Lung (tissue), 12 donors: ENCODE results near the gene POLL. TPM values are rescaled to one million over a fixed set of nuclear protein-coding genes. Genes with fewer than 3 reads are reported as not detected.

Source experiments
- ATAC-seq: fragments of 200-7000 bp; cut with Tn5 transposase; one replicate; pipeline ENCODE4 v1.9.1; 2020; ENCODE audit warnings: moderate number of reproducible peaks; ENCODE audit not compliant: insufficient read depth, low FRiP score
- DNase-seq, 3 donors: peaks; one replicate each; pipeline ENCODE4 v3.0.0-alpha.2; 2013 to 2017
- H3K27ac ChIP-seq, 2 donors: one replicate each; pipeline ENCODE4 v1.5.1; 2013; ENCODE audit warnings: mild to moderate bottlenecking in 2 of 2, moderate library complexity in 2 of 2, control low read depth in 1 of 2, inconsistent platforms in 1 of 2, low read depth in 1 of 2, low read length in 1 of 2
- H3K27me3 ChIP-seq, 3 donors: one replicate each; pipeline ENCODE4 v1.5.1; 2013; ENCODE audit warnings: low read length in 2 of 3; ENCODE audit not compliant: control insufficient read depth in 3 of 3, insufficient read depth in 3 of 3
- H3K36me3 ChIP-seq, 4 donors: one replicate each; pipeline ENCODE4 v1.5.1; 2013; ENCODE audit warnings: low read length in 4 of 4, mild to moderate bottlenecking in 1 of 4, moderate library complexity in 1 of 4; ENCODE audit not compliant: control insufficient read depth in 4 of 4, insufficient read depth in 4 of 4
- H3K4me1 ChIP-seq, 5 donors: one replicate each; pipeline ENCODE4 v1.5.1; 2013; ENCODE audit warnings: low read length in 5 of 5, mild to moderate bottlenecking in 2 of 5, moderate library complexity in 1 of 5; ENCODE audit not compliant: control insufficient read depth in 5 of 5, insufficient read depth in 5 of 5
- H3K4me3 ChIP-seq: one replicate; pipeline ENCODE4 v1.5.1; 2013; ENCODE audit warnings: mild to moderate bottlenecking, control low read depth, moderate library complexity
- H3K9ac ChIP-seq, 2 donors: one replicate each; pipeline ENCODE4 v1.5.1; 2013; ENCODE audit warnings: low read length in 2 of 2, control low read depth in 1 of 2; ENCODE audit not compliant: insufficient read depth in 1 of 2
- H3K9me3 ChIP-seq, 4 donors: one replicate each; pipeline ENCODE4 v1.5.1; 2013; ENCODE audit warnings: low read length in 3 of 4, mild to moderate bottlenecking in 1 of 4, moderate library complexity in 1 of 4; ENCODE audit not compliant: control insufficient read depth in 4 of 4, insufficient read depth in 3 of 4
- WGBS, 2 donors: extraction: QIAGEN DNeasy Blood & Tissue Kit; methylation state at CpG; one replicate each; pipeline ENCODE4 v1.1.7; 2013; 5-methylcytosine and 5-hydroxymethylcytosine counted together
- polyA plus RNA-seq, 2 donors: library from polyadenylated mRNA; stranded (reverse); fragments of 200-250 nt; gene quantifications; one replicate each; pipeline ENCODE4 v1.2.1, GENCODE V29; 2013
- total RNA-seq, 2 donors: library from RNA; depleted of rRNA in 1 of 2; stranded (reverse); fragments of >200 nt in 1 of 2; gene quantifications; one replicate each; pipeline ENCODE4 v1.2.1, GENCODE V29; 2014 to 2021
- TF ChIP-seq, protein P1 (sequence below): IDR thresholded peaks from 2 replicates; pipeline ENCODE4 v1.5.1; 2012; ENCODE audit warnings: mild to moderate bottlenecking; ENCODE audit errors: control extremely low read depth, extremely low read depth
- donor health status: control.
- donor health status: control.
- donor health status: Bipolar disorder and iron deficiency.
- donor health status: healthy.
- donor health status: DM: yes; HTN: yes; CAD: no.

The POLL gene
- total and polyA plus RNA-seq, 4 donors = 16.6 to 26.9 (median 25.0) TPM

DNA sequence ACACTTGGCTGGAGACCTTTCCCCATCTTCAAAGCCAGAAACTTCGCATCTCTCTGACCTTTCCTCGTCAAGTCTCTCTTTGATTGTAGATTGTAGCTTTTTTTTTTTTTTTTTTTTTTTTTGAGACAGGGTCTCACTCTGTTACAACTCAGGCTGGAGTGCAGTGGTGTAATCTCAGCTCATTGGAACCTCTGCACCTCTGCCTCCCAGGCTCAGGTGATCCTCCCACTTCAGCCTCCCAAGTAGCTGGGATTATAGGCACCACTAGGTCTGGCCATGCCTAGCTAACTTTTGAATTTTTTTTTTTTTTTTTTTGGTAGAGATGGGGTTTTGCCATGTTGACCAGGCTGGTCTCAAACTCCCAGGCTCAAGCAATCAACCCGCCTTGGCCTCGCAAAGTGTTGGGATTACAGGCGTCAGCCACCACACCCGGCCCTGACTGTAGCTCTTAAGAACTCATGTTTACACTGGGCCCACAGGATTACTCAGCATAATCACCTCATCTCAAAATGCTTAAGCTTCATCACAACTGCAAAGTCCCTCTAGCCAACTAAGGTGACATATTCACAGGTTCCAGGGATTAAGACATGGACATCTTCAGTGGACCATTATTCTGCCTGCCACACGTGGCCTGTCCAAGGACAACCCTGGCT is 11.7 kb downstream of the POLL start:
- no peak for ATAC-seq
- Histone ChIP-seq H3K9ac (no peak overlapping the region), H3K9me3 (peaks cover 0 to 7% (median 2%) of the 10 kb centered on the region in 4 donors), H3K27ac (no peak overlapping the region), H3K27me3 (peaks cover 0 to 2% (median under 1%) of the 10 kb centered on the region in 3 donors), H3K4me1 (no peaks in the 10 kb centered on the region), H3K4me3 (no peak overlapping the region), H3K36me3 (peaks cover 0 to 36% (median 7%) of the 10 kb centered on the region in 4 donors)
- DNase-seq = no peak
- WGBS, 2 donors = 90 to 96% methylated on average over 7 of the region's 7 CpGs
- TF ChIP-seq, protein P1, sequence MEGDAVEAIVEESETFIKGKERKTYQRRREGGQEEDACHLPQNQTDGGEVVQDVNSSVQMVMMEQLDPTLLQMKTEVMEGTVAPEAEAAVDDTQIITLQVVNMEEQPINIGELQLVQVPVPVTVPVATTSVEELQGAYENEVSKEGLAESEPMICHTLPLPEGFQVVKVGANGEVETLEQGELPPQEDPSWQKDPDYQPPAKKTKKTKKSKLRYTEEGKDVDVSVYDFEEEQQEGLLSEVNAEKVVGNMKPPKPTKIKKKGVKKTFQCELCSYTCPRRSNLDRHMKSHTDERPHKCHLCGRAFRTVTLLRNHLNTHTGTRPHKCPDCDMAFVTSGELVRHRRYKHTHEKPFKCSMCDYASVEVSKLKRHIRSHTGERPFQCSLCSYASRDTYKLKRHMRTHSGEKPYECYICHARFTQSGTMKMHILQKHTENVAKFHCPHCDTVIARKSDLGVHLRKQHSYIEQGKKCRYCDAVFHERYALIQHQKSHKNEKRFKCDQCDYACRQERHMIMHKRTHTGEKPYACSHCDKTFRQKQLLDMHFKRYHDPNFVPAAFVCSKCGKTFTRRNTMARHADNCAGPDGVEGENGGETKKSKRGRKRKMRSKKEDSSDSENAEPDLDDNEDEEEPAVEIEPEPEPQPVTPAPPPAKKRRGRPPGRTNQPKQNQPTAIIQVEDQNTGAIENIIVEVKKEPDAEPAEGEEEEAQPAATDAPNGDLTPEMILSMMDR = no peak

- Histone ChIP-seq H3K9ac (no peak overlapping the region), H3K4me1 (peaks cover 0 to 3% (median 0%) of the 10 kb centered on the region in 5 donors), H3K27ac (no peak overlapping the region), H3K9me3 (peaks cover 0 to 7% (median 2%) of the 10 kb centered on the region in 4 donors), H3K4me3 (no peak overlapping the region), H3K36me3 (peaks cover 0 to 33% (median 7%) of the 10 kb centered on the region in 4 donors), H3K27me3 (peaks cover 0 to 5% (median 2%) of the 10 kb centered on the region in 3 donors)
- 89% methylated on average over 7 of the region's 7 CpGs for WGBS, 2 donors
- ATAC-seq = no peak
- no peak for DNase-seq
- TF ChIP-seq, protein P1 = no peak
These were observed 12.4 kb downstream of the POLL start for GRCh38 chr10:101575580-101576210.

- H3K4me1 ChIP-seq = peaks cover 0 to 7% (median 0%) of the 10 kb centered on the region in 5 donors
- no peak overlapping the region for H3K27ac ChIP-seq
- no peak overlapping the region for H3K4me3 ChIP-seq
- no peak overlapping the region for H3K9ac ChIP-seq
- H3K36me3 ChIP-seq = peaks cover 0 to 29% (median 6%) of the 10 kb centered on the region in 4 donors
- ATAC-seq (no peak), DNase-seq (no peak)
- peaks cover 0 to 5% (median 2%) of the 10 kb centered on the region in 3 donors for H3K27me3 ChIP-seq
- TF ChIP-seq, protein P1 = no peak
- 89 to 95% methylated on average over 3 of the region's 3 CpGs for WGBS, 2 donors
- H3K9me3 ChIP-seq = peaks cover 0 to 7% (median 2%) of the 10 kb centered on the region in 4 donors
These were observed 13.0 kb downstream of the POLL start for GRCh38 chr10:101575091-101575490.
